ENCODE measurements around the gene CIAPIN1. TPM values are rescaled to one million over a fixed set of nuclear protein-coding genes. Genes with fewer than 3 reads are reported as not detected.
A peak's percentile ranks its signal among the peaks of the same experiment; 100 is the strongest.

CIAPIN1 gene
- total RNA-seq, 1 experiment from 2014 or later = 99.9 TPM

DNA sequence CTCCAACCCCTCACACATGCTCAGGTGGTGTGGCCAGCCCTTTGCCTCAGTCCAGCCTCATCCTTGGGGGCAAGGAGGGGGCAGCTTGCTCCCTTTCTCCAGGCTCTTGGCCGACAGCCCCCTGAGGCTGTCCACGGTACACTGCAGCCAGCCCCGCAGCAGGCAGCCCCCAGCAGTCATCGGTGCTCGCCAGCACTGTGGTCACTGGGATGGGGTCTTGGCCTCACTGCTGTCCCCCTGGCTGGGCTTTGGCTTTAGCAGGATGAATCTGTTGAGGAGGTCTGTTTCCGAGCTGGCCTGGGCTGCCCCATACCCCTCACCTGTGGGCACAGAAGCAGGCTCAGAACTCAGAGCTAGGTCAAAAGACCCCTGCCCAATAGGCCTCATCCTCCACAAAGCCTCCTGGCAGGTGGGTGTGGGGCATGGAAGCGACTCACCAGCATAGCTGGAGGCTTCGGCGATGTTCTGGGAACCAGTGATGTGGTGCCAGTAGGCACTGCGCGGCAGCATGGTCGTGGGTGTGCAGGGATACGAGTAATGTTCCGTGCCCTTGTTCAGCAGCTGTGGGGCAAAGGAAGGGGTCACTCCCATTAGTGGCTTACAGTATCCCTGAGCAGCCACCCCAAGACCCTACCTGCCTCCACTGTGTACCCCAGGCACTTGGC, 26.1 kb upstream of the CIAPIN1 start:
- Mint-ChIP-seq H3K4me3 (ENCODE audit: unreplicated experiment) (no peak overlapping the region), H3K27ac (ENCODE audit: low read depth, unreplicated experiment) (no peak overlapping the region), H3K27me3 (ENCODE audit: insufficient read depth, unreplicated experiment) (no peaks in the 10 kb centered on the region), H3K36me3 (ENCODE audit: insufficient read depth, unreplicated experiment) (peaks cover 31% of the 10 kb centered on the region), H3K9me3 (ENCODE audit: unreplicated experiment) (no peaks in the 10 kb centered on the region), H3K4me1 (ENCODE audit: insufficient read depth, unreplicated experiment) (no peaks in the 10 kb centered on the region)
- CTCF ChIA-PET = interaction anchor here (0.6 to 2.2 kb wide), 2 partner anchors 11 to 140 kb away, joined by 4 to 13 read pairs; partner anchors contain the start of gene POLR2C
- no TSS peak for BruUV-seq (replicated peaks)
- TF ChIP-seq, protein P1, sequence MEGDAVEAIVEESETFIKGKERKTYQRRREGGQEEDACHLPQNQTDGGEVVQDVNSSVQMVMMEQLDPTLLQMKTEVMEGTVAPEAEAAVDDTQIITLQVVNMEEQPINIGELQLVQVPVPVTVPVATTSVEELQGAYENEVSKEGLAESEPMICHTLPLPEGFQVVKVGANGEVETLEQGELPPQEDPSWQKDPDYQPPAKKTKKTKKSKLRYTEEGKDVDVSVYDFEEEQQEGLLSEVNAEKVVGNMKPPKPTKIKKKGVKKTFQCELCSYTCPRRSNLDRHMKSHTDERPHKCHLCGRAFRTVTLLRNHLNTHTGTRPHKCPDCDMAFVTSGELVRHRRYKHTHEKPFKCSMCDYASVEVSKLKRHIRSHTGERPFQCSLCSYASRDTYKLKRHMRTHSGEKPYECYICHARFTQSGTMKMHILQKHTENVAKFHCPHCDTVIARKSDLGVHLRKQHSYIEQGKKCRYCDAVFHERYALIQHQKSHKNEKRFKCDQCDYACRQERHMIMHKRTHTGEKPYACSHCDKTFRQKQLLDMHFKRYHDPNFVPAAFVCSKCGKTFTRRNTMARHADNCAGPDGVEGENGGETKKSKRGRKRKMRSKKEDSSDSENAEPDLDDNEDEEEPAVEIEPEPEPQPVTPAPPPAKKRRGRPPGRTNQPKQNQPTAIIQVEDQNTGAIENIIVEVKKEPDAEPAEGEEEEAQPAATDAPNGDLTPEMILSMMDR (IDR thresholded peaks at IDR 0.05; ENCODE audit: unreplicated experiment) = no peak
- POLR2A ChIA-PET = interaction anchor here (0.6 to 1.6 kb wide), 3 partner anchors 9 to 12 kb away, joined by 4 to 5 read pairs (median 4); partner anchors contain the start of gene POLR2C
- no peak for DNase-seq (ENCODE audit: unreplicated experiment)
- intact Hi-C loops (cut with micrococcal nuclease) = no loop called here

DNA sequence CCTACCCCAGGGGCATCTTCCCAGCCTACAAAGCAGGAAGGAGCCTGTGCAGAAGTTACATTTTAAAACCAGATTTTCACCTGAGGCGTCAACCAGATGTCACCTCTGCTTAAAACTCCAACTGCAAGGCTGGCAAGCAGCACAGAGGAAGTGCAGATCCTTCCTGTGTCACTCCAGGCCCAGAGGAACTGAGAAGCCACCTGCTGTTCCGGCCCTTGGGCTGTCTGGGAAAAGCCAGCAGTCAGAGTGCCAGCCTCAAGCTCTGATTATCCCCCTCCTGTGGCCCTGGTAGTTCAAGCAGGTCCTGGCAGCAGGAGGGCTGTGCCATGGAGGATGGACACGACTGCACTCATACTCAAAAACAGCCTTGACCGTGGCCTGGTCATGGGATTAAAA, 25.5 kb upstream of the CIAPIN1 start:
- Mint-ChIP-seq H3K9me3 (ENCODE audit: unreplicated experiment) (no peaks in the 10 kb centered on the region), H3K4me3 (ENCODE audit: unreplicated experiment) (no peak overlapping the region), H3K27ac (ENCODE audit: low read depth, unreplicated experiment) (no peak overlapping the region), H3K36me3 (ENCODE audit: insufficient read depth, unreplicated experiment) (peaks cover 37% of the 10 kb centered on the region), H3K27me3 (ENCODE audit: insufficient read depth, unreplicated experiment) (no peaks in the 10 kb centered on the region), H3K4me1 (ENCODE audit: insufficient read depth, unreplicated experiment) (no peaks in the 10 kb centered on the region)
- TF ChIP-seq, protein P1 (IDR thresholded peaks at IDR 0.05; ENCODE audit: unreplicated experiment) = no peak
- DNase-seq (ENCODE audit: unreplicated experiment) = no peak
- no TSS peak for BruUV-seq (replicated peaks)
- ChIA-PET POLR2A (interaction anchor here (1.0 to 1.6 kb wide), 3 partner anchors 8 to 26 kb away, joined by 4 read pairs; partner anchors contain the start of gene POLR2C), CTCF (interaction anchor here (2.2 kb wide), 1 partner anchor 11 kb away, joined by 13 read pairs; the partner anchor contains the start of gene POLR2C)
- intact Hi-C loops (cut with micrococcal nuclease) = no loop called here

GRCh38 chr16:57471852-57472664, 24.9 kb upstream of the CIAPIN1 start:
- no TSS peak for BruUV-seq (replicated peaks)
- no peak for DNase-seq (ENCODE audit: unreplicated experiment)
- H3K4me3 Mint-ChIP-seq (ENCODE audit: unreplicated experiment) = no peak overlapping the region
- CTCF ChIA-PET = interaction anchor here (2.2 kb wide), 1 partner anchor 10 kb away, joined by 13 read pairs; the partner anchor contains the start of gene POLR2C
- H3K9me3 Mint-ChIP-seq (ENCODE audit: unreplicated experiment) = no peaks in the 10 kb centered on the region
- peaks cover 42% of the 10 kb centered on the region for H3K36me3 Mint-ChIP-seq (ENCODE audit: insufficient read depth, unreplicated experiment)
- TF ChIP-seq, protein P1 (IDR thresholded peaks at IDR 0.05; ENCODE audit: unreplicated experiment) = no peak
- POLR2A ChIA-PET = interaction anchor here (1.0 to 1.6 kb wide), 3 partner anchors 8 to 25 kb away, joined by 4 read pairs; partner anchors contain the start of gene POLR2C
- no peak overlapping the region for H3K27ac Mint-ChIP-seq (ENCODE audit: low read depth, unreplicated experiment)
- intact Hi-C loops (cut with micrococcal nuclease) = no loop called here
- no peaks in the 10 kb centered on the region for H3K4me1 Mint-ChIP-seq (ENCODE audit: insufficient read depth, unreplicated experiment)
- no peaks in the 10 kb centered on the region for H3K27me3 Mint-ChIP-seq (ENCODE audit: insufficient read depth, unreplicated experiment)

- no peak overlapping the region for H3K4me3 Mint-ChIP-seq (ENCODE audit: unreplicated experiment)
- DNase-seq (ENCODE audit: unreplicated experiment) = no peak
- no peaks in the 10 kb centered on the region for H3K9me3 Mint-ChIP-seq (ENCODE audit: unreplicated experiment)
- H3K27ac Mint-ChIP-seq (ENCODE audit: low read depth, unreplicated experiment) = no peak overlapping the region
- TF ChIP-seq, protein P1 (IDR thresholded peaks at IDR 0.05; ENCODE audit: unreplicated experiment) = no peak
- ChIA-PET POLR2A (interaction anchor here (0.7 to 1.0 kb wide), 2 partner anchors 9 kb away, joined by 3 to 7 read pairs; partner anchors contain the start of gene POLR2C), CTCF (no interaction called here)
- peaks cover 44% of the 10 kb centered on the region for H3K36me3 Mint-ChIP-seq (ENCODE audit: insufficient read depth, unreplicated experiment)
- BruUV-seq (replicated peaks) = TSS peak; percentile 14
- intact Hi-C loops (cut with micrococcal nuclease) = no loop called here
- no peaks in the 10 kb centered on the region for H3K27me3 Mint-ChIP-seq (ENCODE audit: insufficient read depth, unreplicated experiment)
- no peaks in the 10 kb centered on the region for H3K4me1 Mint-ChIP-seq (ENCODE audit: insufficient read depth, unreplicated experiment)
These were observed 24.0 kb upstream of the CIAPIN1 start for GRCh38 chr16:57471209-57471608.

Data from MCF 10A (cell line).